OCI-LY1 (cell line): Measurements from ENCODE around the gene CNPPD1.

ENCODE experiments used
- H2AFZ ChIP-seq: fragments of 200-600 bp; sonication (generic), shearing (Covaris generic); 2 replicates; pipeline ENCODE4 v1.6.0; 2014; ENCODE audit warnings: antibody characterized with exemption, mild to moderate bottlenecking, low read length
- H3F3A ChIP-seq: fragments of 200-600 bp; sonication (generic), shearing (Covaris generic); 2 replicates; pipeline ENCODE4 v1.6.0; 2014; ENCODE audit warnings: mild to moderate bottlenecking, antibody characterized with exemption, low read length, moderate library complexity; ENCODE audit not compliant: insufficient read depth
- H3K27ac ChIP-seq: fragments of 200-600 bp; sonication (generic); 2 replicates; pipeline ENCODE4 v1.5.1; 2014; ENCODE audit warnings: low read length, mixed run types, mild to moderate bottlenecking, low read depth; ENCODE audit not compliant: poor library complexity, severe bottlenecking
- H3K27me3 ChIP-seq: fragments of 200-600 bp; sonication (generic); 2 replicates; pipeline ENCODE4 v1.6.0; 2014; ENCODE audit warnings: antibody characterized with exemption, mild to moderate bottlenecking, low read length, moderate library complexity; ENCODE audit not compliant: insufficient read depth
- H3K36me3 ChIP-seq: fragments of 200-600 bp; sonication (generic); 2 replicates; pipeline ENCODE4 v1.6.1; 2014; ENCODE audit warnings: mild to moderate bottlenecking, antibody characterized with exemption, low read length, moderate library complexity, mixed read lengths; ENCODE audit not compliant: insufficient read depth
- H3K4me1 ChIP-seq: fragments of 200-600 bp; sonication (generic); 2 replicates; pipeline ENCODE4 v1.5.1; 2014; ENCODE audit warnings: mild to moderate bottlenecking, low read length, moderate library complexity; ENCODE audit not compliant: insufficient read depth, severe bottlenecking
- H3K4me2 ChIP-seq: fragments of 200-600 bp; sonication (generic), shearing (Covaris generic); 2 replicates; pipeline ENCODE4 v1.6.1; 2014; ENCODE audit warnings: low read length
- H3K4me3 ChIP-seq: fragments of 200-600 bp; sonication (generic); 2 replicates; pipeline ENCODE4 v1.5.1; 2014; ENCODE audit warnings: low read length, low read depth, mild to moderate bottlenecking, mixed read lengths; ENCODE audit not compliant: poor library complexity, severe bottlenecking
- H3K79me2 ChIP-seq: fragments of 200-600 bp; shearing (Covaris generic); 2 replicates; pipeline ENCODE4 v1.6.1; 2016; ENCODE audit warnings: mixed run types, low read length, mixed read lengths; ENCODE audit not compliant: insufficient read depth
- H3K9ac ChIP-seq: fragments of 200-600 bp; sonication (generic), shearing (Covaris generic); 2 replicates; pipeline ENCODE4 v1.6.1; 2014; ENCODE audit warnings: mild to moderate bottlenecking, low read length, mixed read lengths
- H3K9me2 ChIP-seq: fragments of 200-600 bp; sonication (generic), shearing (Covaris generic); 2 replicates; pipeline ENCODE4 v1.6.1; 2014; ENCODE audit warnings: low read depth, mild to moderate bottlenecking, low read length, mixed read lengths
- H3K9me3 ChIP-seq: fragments of 200-600 bp; shearing (Covaris generic); 2 replicates; pipeline ENCODE4 v1.6.1; 2014; ENCODE audit warnings: low read length, mixed read lengths
- H4K20me1 ChIP-seq: fragments of 200-600 bp; sonication (generic), shearing (Covaris generic); 2 replicates; pipeline ENCODE4 v1.6.0; 2016; ENCODE audit warnings: mild to moderate bottlenecking, low read length; ENCODE audit not compliant: insufficient read depth
- CTCF ChIP-seq: fragments of 200-600 bp; sonication (generic), shearing (Covaris generic); IDR thresholded peaks from 2 replicates; pipeline ENCODE4 v1.5.1; 2017; ENCODE audit warnings: mild to moderate bottlenecking, antibody characterized with exemption, low read length, moderate library complexity, mixed read lengths
- EZH2 ChIP-seq: fragments of 200-600 bp; sonication (generic), shearing (Covaris generic); IDR thresholded peaks from 2 replicates; pipeline ENCODE4 v1.8.0; 2017; ENCODE audit warnings: borderline replicate concordance, mixed run types, mild to moderate bottlenecking, antibody characterized with exemption, low read length, moderate library complexity, mixed read lengths

The CNPPD1 gene

GRCh38 chr2:219157396-219157795 lies 19.3 kb downstream of the CNPPD1 start:
- H2AFZ ChIP-seq: no peak overlapping the region
- TF ChIP-seq EZH2 (no peak), CTCF (no peak)
- H3K27ac ChIP-seq: no peak overlapping the region
- H3K79me2 ChIP-seq: no peaks in the 10 kb centered on the region
- H3K27me3 ChIP-seq: no peaks in the 10 kb centered on the region
- H3K4me1 ChIP-seq: peaks cover 13% of the 10 kb centered on the region
- H3K9me3 ChIP-seq: no peaks in the 10 kb centered on the region
- H3K9me2 ChIP-seq: no peaks in the 10 kb centered on the region
- H3K9ac ChIP-seq: no peak overlapping the region
- H3K4me2 ChIP-seq: no peak overlapping the region
- no peaks in the 10 kb centered on the region for H3K36me3 ChIP-seq
- no peak overlapping the region for H3K4me3 ChIP-seq
- no peaks in the 10 kb centered on the region for H4K20me1 ChIP-seq
- 0 out of 2 replicates have a peak, but pooled peaks cover 4% of the 10 kb centered on the region for H3F3A ChIP-seq

- Histone ChIP-seq H3K27me3 (no peaks in the 10 kb centered on the region), H3K9ac (no peak overlapping the region), H3K9me2 (no peaks in the 10 kb centered on the region), H3F3A (0 out of 2 replicates have a peak, but pooled peaks cover 4% of the 10 kb centered on the region), H2AFZ (no peak overlapping the region), H3K27ac (no peak overlapping the region), H3K4me3 (no peak overlapping the region), H3K9me3 (no peaks in the 10 kb centered on the region), H3K4me1 (peaks cover 6% of the 10 kb centered on the region), H4K20me1 (no peaks in the 10 kb centered on the region), H3K79me2 (no peaks in the 10 kb centered on the region), H3K4me2 (no peak overlapping the region), H3K36me3 (no peaks in the 10 kb centered on the region)
- peak; percentile 62 for TF ChIP-seq CTCF
- TF ChIP-seq EZH2: no peak
Measured at GRCh38 chr2:219155054-219155644, 21.6 kb downstream of the CNPPD1 start.

GRCh38 chr2:219149667-219150066 lies 27.1 kb downstream of the CNPPD1 start:
- H3K9me2 ChIP-seq: no peaks in the 10 kb centered on the region
- H3K36me3 ChIP-seq: peaks cover 7% of the 10 kb centered on the region
- no peaks in the 10 kb centered on the region for H3F3A ChIP-seq
- TF ChIP-seq CTCF (no peak), EZH2 (no peak)
- no peaks in the 10 kb centered on the region for H4K20me1 ChIP-seq
- no peak overlapping the region for H3K4me3 ChIP-seq
- H2AFZ ChIP-seq: no peak overlapping the region
- H3K4me1 ChIP-seq: no peaks in the 10 kb centered on the region
- no peaks in the 10 kb centered on the region for H3K27me3 ChIP-seq
- H3K4me2 ChIP-seq: no peak overlapping the region
- no peaks in the 10 kb centered on the region for H3K9me3 ChIP-seq
- H3K27ac ChIP-seq: no peak overlapping the region
- no peak overlapping the region for H3K9ac ChIP-seq
- no peaks in the 10 kb centered on the region for H3K79me2 ChIP-seq
